Measurements from ENCODE around the gene PRICKLE2.

PRICKLE2 gene

GRCh38 chr3:64222501-64223111 lies 2.7 kb downstream of the PRICKLE2 start:
- FAIRE-seq (no peak), DNase-seq (ENCODE audit: insufficient read length, low spot score) (no peak)

GRCh38 chr3:64221571-64222257 lies 3.6 kb downstream of the PRICKLE2 start:
- DNase-seq (ENCODE audit: insufficient read length, low spot score) (no peak), FAIRE-seq (no peak)

- DNase-seq (ENCODE audit: insufficient read length, low spot score), result peak; percentile 12
- peak; percentile 54 for FAIRE-seq
Measured at GRCh38 chr3:64220161-64220914, 4.9 kb downstream of the PRICKLE2 start.

- no peak for DNase-seq (ENCODE audit: insufficient read length, low spot score)
- FAIRE-seq, result no peak
Measured at GRCh38 chr3:64218746-64219145, 6.5 kb downstream of the PRICKLE2 start.

GRCh38 chr3:64218329-64218728 lies 6.9 kb downstream of the PRICKLE2 start:
- DNase-seq (ENCODE audit: insufficient read length, low spot score) (no peak), FAIRE-seq (peak; percentile 38)

GRCh38 chr3:64216274-64217147 lies 8.8 kb downstream of the PRICKLE2 start:
- DNase-seq (ENCODE audit: insufficient read length, low spot score), result peak; percentile 17
- no peak for FAIRE-seq

GRCh38 chr3:64215559-64215958 lies 9.7 kb downstream of the PRICKLE2 start:
- no peak for FAIRE-seq
- DNase-seq (ENCODE audit: insufficient read length, low spot score), result no peak

- FAIRE-seq (no peak), DNase-seq (ENCODE audit: insufficient read length, low spot score) (no peak)
Measured at GRCh38 chr3:64215103-64215502, 10.2 kb downstream of the PRICKLE2 start.

- no peak for DNase-seq (ENCODE audit: insufficient read length, low spot score)
- FAIRE-seq, result no peak
Measured at GRCh38 chr3:64214381-64215018, 10.8 kb downstream of the PRICKLE2 start.

- no peak for FAIRE-seq
- DNase-seq (ENCODE audit: insufficient read length, low spot score), result peak; percentile 25
Measured at GRCh38 chr3:64213962-64214379, 11.3 kb downstream of the PRICKLE2 start.

- DNase-seq (ENCODE audit: insufficient read length, low spot score), result no peak
- FAIRE-seq, result no peak
Measured at GRCh38 chr3:64213224-64213878, 11.9 kb downstream of the PRICKLE2 start.

GRCh38 chr3:64209866-64210621 lies 15.2 kb downstream of the PRICKLE2 start:
- DNase-seq (ENCODE audit: insufficient read length, low spot score) (no peak), FAIRE-seq (no peak)

GRCh38 chr3:64207289-64208080 lies 17.8 kb downstream of the PRICKLE2 start:
- FAIRE-seq (no peak), DNase-seq (ENCODE audit: insufficient read length, low spot score) (no peak)

- FAIRE-seq, result no peak
Measured at GRCh38 chr3:64203969-64204908, 21.0 kb downstream of the PRICKLE2 start.

GRCh38 chr3:64203216-64203615 lies 22.1 kb downstream of the PRICKLE2 start:
- FAIRE-seq (no peak), DNase-seq (ENCODE audit: insufficient read length, low spot score) (no peak)

More at GRCh38 chr3:64203969-64204908, 21.0 kb downstream of the PRICKLE2 start:
- no peak for DNase-seq (ENCODE audit: insufficient read length, low spot score)

GRCh38 chr3:64199932-64200331 lies 25.3 kb downstream of the PRICKLE2 start:
- FAIRE-seq (no peak), DNase-seq (ENCODE audit: insufficient read length, low spot score) (no peak)

Measured in HTR-8/SVneo (cell line).